ENCODE measurements around the gene BNIPL.
A peak's percentile ranks its signal among the peaks of the same experiment; 100 is the strongest.

The BNIPL gene

GRCh38 chr1:151036356-151036755 lies at the start of gene BNIPL:
TSS of gene BNIPL (plus strand) at chr1:151036586. CDS start at chr1:151036726, 140 bp downstream.
- no peak for DNase-seq

DNA sequence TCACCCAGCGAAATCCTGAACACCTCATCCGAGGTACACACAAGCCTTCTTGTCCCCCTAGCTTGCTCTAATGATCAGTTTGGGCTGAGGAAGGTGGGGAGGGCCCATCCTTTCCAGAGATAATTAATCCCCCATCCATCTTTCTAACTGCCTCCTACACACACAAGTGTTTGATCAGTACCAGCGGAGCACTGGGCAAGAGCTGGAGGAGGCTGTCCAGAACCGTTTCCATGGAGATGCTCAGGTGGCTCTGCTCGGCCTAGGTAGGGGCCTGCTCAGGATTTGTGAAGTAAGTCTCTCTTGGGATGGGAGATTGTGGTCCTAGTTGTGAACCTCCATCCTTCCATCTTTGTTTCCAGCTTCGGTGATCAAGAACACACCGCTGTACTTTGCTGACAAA lies 48.5 kb upstream of the BNIPL start:
- no peak for DNase-seq

GRCh38 chr1:150992626-150993025 lies 43.8 kb upstream of the BNIPL start:
- DNase-seq = no peak

- no peak for DNase-seq
These were observed 42.1 kb upstream of the BNIPL start for GRCh38 chr1:150994248-150994647.

DNA sequence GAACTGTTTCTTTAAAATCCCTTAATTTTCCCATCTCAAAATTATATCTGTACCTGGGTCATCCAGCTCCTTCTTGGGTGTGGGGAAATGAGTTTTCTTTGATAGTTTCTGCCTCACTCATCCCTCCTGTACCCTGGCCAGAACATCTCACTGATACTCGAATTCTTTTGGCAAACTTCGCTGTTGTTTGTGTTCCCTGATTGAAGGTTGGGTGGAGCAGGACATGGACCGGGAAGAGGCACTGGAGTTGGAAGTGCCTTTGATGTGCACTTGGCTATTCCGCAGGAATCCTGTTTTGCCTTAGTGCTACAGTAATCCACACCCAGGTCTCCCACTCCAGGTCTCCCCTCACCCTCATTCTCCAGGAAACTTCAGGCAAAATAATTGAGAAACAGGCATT lies 40.9 kb upstream of the BNIPL start:
- no peak for DNase-seq

- DNase-seq = no peak
These were observed 40.5 kb upstream of the BNIPL start for GRCh38 chr1:150995896-150996295.

DNA sequence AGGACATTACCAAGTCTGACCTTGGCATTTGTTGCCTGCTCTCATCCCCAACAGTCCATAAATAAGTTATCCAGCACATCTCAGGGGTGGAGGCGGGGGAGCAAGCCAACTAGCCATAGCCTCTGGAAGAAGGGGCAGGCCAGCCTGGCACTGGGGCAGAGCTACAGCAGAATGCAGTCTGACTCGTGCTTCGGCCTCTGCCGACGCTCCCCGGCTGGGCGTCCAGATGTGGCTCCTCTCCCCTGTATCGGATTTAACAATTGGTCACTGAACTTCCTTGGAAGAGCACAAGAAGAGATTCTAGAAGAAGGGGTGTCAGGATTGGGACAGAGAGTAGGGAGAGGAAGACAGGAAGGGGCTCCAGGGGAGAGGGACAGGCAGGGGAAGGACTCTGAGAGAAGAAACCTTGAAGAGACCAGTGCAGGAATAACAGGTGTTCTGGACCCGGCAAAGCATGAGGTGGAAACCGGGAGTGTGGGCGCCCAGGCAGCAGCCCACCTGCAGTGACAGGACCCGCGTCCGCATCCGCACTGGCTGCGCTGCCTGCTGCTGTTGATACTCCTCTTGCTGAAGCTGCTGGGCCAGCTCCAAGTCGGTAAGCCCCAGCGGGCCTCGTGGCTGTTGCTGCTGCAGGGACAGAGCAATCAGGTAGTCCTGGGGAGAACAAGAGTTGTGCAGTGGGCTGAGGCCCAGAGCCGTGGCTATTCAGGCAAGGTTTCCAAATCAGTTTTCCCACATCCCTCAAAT lies 39.1 kb upstream of the BNIPL start:
- DNase-seq = no peak

GRCh38 chr1:150997949-150998348 lies 38.4 kb upstream of the BNIPL start:
- no peak for DNase-seq

DNA sequence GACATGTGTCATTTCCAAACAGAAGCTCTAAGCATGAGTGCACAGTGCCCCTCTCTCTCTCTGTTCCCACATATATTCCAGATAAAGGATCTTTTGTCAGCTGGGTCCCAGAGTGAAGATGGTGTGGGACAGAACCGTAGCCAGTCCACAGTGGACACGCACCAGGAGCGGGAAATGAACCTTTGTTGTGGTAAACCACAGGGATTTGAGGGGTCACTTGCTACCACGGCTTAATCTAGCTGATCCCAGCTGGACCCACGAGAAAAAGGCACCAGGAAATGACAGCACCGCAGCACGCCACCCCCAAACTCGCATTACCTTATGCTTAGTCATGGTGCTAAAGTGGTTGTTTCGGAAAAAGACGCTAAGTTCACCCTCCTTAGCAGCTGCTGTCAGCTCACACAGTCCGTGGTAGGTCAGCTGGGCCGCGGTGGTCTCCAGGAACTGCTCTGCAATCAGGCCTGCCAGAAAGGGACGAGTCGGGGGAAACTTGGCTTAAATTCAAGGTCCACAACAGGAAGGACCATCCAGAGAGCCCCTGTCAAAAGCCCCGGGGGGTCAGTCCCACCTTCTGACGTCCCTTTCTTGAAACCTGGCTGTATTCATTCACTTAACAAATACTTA lies 37.2 kb upstream of the BNIPL start:
- DNase-seq = no peak

GRCh38 chr1:150999926-151000325 lies 36.5 kb upstream of the BNIPL start:
- no peak for DNase-seq

- no peak for DNase-seq
These were observed 36.0 kb upstream of the BNIPL start for GRCh38 chr1:151000408-151000807.

DNA sequence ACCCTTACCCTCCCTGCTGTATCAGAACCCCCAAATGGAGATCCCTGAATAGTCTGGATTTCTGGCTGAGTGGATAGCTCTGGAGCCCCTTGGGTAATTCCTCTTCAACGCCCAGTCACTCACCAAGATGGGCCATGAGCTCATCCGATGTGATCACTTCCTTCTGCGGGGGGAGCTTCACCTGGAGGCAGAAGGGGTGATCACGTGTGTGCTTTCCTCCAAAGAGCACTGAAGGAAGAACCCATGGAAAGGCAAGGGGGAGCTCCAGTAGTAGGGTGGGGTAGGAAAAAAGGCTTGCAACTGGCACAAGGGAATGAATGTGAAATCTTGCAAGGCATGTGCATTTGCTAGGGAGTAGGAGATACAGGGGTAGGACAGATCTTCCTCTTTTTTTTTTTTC lies 34.8 kb upstream of the BNIPL start:
- DNase-seq = no peak

DNA sequence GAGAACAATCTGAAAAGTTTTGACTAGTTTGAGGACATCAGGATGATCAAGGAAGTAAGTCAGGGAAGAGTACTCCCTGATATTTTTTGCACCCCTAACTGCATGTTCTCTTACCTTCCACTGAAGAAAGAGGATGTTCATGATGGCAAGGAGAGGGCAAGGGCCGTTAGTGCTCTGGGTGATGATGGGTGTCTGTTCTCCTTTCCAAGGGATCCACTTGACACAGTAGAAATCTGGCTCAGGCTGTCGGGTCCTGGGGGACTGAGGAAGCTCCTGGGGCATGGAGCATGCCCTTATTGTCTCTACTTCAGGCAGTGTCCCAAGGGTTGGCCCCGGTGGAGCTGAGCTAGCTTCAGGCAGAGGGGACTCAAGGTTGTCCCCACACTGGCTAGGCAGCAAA lies 34.3 kb upstream of the BNIPL start:
- DNase-seq = no peak

DNA sequence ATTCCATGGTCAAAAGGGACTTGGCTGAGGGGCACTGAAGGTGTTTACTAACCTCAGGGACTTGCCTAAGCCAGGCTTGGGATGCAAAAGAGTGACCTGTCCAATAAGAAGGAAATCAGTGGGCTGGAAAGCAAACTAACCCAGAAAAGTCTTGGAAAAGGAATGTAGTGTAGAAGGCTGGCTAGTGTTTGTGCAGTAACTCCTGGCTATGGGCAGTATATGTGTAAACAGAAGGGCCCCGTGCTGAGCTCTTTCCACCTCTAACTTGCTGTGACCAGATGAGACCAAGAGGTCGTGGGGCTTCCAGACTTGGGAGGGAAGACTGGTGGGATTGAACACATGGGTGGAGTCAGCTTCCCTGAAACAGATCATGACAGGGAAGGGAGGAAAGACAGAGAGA lies 33.8 kb upstream of the BNIPL start:
- no peak for DNase-seq

GRCh38 chr1:151003180-151003579 lies 33.2 kb upstream of the BNIPL start:
- DNase-seq = no peak

DNA sequence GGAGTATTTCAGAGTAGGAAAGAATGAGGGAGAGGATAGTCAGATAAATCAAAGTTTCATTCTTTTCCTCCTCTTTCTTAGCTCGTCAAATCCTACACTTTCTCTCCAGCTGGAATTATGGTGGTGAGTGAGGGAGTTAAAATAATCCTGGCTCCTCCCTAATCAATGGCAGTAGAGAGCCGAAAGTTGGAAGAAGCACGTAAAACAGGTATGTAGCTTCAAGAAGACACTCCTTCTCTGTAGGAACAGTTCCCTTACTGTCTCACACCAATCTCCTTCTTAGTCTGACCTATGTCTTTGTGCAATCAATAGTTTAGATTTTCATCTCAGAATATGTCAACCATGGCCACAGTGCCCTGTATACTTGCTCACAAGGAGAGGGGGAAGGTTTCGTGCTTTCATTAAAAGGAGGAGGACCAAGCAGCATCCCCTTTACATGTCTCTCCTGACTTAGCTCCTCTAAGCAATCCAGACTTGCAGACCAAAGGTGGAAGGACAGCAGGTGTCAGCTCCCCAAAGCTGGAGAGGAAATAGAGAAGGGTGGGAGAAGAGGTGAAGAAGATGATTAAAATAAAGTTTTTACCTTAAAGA lies 30.6 kb upstream of the BNIPL start:
- no peak for DNase-seq

DNA sequence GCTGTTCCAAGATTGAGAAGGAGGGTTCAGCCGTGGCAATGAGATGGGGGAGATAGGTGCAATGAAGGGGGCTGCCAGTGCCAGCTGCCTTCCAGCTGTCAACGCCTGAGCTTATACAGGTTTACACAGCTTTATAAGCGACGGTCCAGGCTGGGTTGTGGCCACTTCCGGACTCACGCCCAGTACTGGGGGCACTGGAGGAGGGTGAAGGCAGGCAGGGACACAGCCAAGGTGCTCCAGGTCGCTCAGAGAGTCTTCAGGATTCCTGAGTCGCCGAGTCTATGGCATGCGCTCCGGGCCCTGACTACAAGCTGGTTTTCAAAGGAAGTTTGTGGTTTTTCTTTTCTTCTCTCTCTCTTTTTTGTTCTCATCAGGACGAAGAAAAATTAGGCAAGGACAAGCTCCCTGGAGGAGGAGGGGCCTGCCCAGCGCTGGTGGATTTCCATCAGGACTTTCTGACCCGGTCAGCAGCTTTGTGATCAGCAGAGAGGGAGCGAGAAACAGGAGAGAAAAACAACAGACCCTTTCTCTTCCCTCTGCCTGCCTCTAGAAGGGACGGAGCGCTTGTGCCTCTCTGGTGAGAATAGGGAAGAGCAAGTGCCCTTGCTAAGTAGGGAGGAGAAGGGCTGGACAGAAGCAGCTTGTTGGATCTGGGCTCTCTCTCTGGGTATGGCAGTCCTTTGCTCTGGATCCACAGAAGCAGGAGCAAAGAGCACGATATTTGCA lies 29.9 kb upstream of the BNIPL start, which contains the start of gene MINDY1:
Gene MINDY1 (minus strand): TSS at position 576 of the 726 bp plus-strand sequence. CDS start 4,285 bp downstream, outside the sequence.
- DNase-seq = peak; percentile 19

DNA sequence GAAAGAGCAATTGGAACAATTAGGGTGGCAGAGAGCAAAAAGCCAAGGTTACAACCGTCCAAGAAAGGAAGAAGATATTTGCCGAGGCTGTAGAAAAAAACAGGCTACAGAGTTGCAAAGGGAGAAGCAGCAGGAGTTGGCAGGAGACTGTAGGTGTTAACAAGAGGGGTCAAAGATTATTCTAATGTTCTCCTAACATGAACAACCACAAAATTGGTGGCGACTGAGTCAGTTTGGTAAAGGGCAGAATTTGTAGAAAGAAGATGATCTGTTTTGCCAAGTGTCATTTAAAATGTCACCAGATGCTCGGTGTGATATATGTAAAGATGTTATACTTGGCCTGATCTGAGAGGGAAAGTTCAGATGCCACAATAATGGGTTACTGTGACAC lies 28.5 kb upstream of the BNIPL start:
- DNase-seq = no peak

DNA sequence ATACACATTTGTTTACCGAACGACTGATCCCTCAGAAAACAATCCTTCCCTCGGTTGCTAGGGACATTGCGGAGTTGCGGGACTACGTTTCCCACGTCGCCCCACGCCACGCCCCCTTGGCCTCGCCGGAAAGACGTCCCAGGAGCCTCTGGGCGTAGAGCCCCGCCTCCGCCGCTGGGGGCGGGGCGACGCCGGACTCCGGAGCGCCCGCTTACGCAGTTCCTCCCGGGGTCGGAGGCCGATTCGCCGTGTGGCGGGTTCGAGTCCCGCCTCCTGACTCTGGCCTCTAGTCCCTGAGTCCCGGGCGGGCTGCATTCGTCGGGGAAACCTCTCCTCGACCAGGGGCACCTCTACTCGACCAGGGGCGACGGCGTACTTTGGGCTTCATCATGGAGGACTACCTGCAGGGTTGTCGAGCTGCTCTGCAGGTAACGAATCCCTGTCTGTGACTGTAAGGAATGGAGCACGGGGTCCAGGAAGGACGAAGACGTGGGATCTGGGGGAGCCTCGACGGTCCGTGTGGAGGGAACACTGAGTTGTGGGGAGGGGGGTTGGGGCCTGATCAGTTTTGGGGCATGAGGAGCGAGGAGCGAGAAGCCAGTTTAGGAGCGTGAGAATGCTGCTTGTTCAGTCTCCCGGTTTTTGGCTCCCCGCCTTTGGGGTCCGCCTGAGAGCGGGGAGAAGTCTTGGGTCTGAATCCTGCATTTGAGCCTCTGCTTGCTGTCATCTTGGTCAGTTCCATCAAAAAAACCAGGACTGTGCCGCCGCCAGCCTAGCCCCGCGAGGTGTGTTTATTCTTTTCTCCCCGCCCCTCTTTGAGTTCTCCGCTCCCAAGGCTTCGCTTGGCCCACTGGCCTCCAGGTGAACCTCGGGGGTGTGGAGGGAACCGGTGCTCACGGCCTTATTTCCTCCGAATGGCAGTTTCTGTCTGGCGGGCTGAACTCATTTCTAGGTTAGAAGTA lies 27.9 kb upstream of the BNIPL start, which contains the start of gene PRUNE1:
Gene PRUNE1 (plus strand): TSS at position 206 of the 962 bp plus-strand sequence. CDS start 184 bp downstream, at position 390.
- peak; percentile 96 for DNase-seq

DNA sequence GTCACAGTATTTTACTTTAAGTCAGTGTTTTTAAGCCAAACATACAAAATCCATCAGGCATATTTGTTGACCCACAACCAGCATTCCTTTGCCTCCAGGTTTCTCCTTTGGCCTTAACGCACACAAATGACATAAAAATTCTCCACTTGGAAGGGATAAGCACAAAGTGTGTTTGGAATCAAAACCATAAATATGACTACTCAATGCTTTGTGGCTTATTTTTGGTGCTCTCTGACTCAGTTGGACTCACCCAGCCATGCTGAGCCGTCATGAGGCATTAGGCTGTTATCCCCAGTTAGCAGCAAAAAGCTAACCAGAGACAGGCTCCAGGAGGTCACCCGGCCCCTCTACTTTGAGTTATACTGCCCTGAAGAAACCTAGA lies 27.2 kb upstream of the BNIPL start:
- no peak for DNase-seq

- DNase-seq = no peak
These were observed 26.6 kb upstream of the BNIPL start for GRCh38 chr1:151009674-151010345.

- DNase-seq = no peak
These were observed 26.1 kb upstream of the BNIPL start for GRCh38 chr1:151010346-151010726.
